Measurements from ENCODE around the gene PCDH15.
"Not testable (repeated sequence)": the region's sequence is repeated elsewhere in the genome, so short reads cannot be mapped to it uniquely, and the experiment has no call there.

Gene PCDH15

DNA sequence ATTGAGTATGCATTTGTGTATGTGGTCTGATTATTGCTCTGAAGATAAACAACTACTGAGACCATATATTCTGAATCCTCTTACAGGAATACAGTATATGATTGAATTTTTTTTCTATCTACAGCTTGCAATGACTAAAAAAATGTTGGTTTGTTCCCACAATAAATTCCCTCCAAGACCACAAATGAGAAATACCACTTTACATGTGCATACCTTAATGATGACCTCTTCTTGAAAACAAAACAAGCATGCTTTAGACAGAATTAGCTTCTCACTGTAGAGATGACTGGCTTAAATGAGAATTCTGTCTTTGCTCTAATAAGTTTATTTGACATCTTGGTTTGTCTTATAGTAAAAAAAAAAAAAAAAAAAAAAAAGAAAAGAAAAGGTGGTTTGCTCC, 241.5 kb downstream of the PCDH15 start:
- ATAC-seq: no peak
- DNase-seq: no peak

- DNase-seq: no peak
- ATAC-seq: no peak
These were observed 247.0 kb downstream of the PCDH15 start for GRCh38 chr10:54554028-54554427.

DNA sequence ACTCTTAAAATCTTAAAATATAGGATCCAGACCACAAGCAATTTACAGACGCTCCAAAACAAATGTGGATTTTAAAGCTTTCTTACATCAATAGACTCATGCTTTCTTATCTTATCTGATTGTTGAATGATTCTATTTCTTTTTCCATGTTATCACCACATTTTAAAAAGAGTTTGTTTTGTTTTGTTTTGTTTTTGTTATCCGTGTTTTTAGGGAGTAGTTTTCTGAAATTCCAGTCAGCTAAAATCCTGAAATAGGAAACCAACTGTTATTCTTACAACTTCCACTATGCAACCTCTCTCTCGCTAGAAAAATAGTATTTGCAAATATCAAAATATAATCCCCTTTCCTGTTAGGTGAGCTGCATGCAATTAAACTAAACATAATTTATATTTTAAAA, 251.0 kb downstream of the PCDH15 start:
- DNase-seq: no peak
- ATAC-seq: no peak

- no peak for DNase-seq
- ATAC-seq: no peak
These were observed 269.7 kb downstream of the PCDH15 start for GRCh38 chr10:54531296-54531695.

- ATAC-seq (no peak), DNase-seq (no peak)
These were observed 270.7 kb downstream of the PCDH15 start for GRCh38 chr10:54530299-54530698.

GRCh38 chr10:54525816-54526215, 275.2 kb downstream of the PCDH15 start:
- no peak for ATAC-seq
- DNase-seq: no peak

- DNase-seq, ATAC-seq: not testable (repeated sequence)
These were observed 285.8 kb downstream of the PCDH15 start for GRCh38 chr10:54515244-54515643.

DNA sequence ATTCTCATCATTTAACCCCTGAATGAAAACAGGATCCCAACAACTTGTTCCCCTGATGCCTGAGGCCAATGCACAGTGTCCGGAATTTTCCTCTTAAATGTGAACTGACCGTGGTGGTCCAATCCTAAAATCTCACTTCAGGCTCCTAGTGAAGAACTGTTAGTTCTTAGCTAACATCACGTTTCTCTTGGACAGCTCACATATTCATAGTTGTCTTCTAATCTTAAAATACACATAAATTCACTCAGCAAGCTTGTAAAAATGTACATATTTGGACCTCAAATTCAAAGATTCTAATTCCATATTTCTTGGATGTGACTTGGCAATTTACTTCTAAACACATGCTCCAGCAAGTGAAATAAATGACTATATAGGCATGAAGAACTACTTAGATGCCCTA, 297.2 kb downstream of the PCDH15 start:
- no peak for ATAC-seq
- DNase-seq: no peak

DNA sequence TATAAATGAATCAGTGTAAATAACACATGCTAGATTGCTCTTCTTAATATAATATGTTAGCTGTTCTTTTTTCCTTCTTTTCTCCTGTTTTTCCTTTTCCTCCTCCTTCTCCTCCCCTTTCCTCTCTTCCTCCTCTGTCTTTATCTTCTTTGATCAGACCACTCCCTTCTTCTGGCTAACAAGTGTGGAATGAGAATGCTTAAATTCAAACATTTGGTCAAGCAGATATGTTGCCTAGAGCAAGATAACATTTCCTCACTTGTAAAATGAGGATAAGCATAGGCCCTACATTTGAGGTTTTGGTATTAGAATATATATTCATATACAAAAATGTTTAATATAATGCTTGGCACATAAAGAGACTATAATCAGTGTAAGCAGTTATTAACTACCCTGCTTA, 299.1 kb downstream of the PCDH15 start:
- no peak for DNase-seq
- ATAC-seq: no peak

GRCh38 chr10:54496852-54497251, 304.2 kb downstream of the PCDH15 start:
- ATAC-seq: no peak
- DNase-seq: no peak

- ATAC-seq (no peak), DNase-seq (no peak)
These were observed 313.3 kb downstream of the PCDH15 start for GRCh38 chr10:54487743-54488142.

- ATAC-seq: no peak
- no peak for DNase-seq
These were observed 315.1 kb downstream of the PCDH15 start for GRCh38 chr10:54485971-54486370.

GRCh38 chr10:54484186-54484585, 316.8 kb downstream of the PCDH15 start:
- DNase-seq: no peak
- no peak for ATAC-seq

GRCh38 chr10:54478601-54479000, 322.4 kb downstream of the PCDH15 start:
- no peak for DNase-seq

DNA sequence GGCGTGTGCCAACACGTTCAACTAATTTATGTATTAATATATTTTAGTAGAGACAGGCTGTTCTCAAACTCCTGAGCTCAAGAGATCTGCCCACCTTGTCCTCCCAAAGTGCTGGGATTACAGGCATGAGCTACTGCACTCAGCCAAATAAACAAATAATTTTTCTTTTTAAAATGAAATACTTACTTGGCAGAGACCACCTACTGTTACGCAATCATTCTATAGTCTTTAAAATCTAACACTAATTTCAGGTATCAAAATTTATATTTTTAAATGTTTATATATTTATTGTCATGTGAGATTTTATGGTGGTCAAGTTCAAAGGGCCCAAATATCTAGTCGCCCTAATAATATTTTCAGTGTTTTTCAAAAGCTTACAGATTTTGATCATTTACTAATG, 323.3 kb downstream of the PCDH15 start:
- no peak for DNase-seq
- ATAC-seq: no peak

More at GRCh38 chr10:54478601-54479000, 322.4 kb downstream of the PCDH15 start:
- ATAC-seq: no peak

GRCh38 chr10:54470324-54470631, 330.8 kb downstream of the PCDH15 start:
- no peak for DNase-seq
- no peak for ATAC-seq

DNA sequence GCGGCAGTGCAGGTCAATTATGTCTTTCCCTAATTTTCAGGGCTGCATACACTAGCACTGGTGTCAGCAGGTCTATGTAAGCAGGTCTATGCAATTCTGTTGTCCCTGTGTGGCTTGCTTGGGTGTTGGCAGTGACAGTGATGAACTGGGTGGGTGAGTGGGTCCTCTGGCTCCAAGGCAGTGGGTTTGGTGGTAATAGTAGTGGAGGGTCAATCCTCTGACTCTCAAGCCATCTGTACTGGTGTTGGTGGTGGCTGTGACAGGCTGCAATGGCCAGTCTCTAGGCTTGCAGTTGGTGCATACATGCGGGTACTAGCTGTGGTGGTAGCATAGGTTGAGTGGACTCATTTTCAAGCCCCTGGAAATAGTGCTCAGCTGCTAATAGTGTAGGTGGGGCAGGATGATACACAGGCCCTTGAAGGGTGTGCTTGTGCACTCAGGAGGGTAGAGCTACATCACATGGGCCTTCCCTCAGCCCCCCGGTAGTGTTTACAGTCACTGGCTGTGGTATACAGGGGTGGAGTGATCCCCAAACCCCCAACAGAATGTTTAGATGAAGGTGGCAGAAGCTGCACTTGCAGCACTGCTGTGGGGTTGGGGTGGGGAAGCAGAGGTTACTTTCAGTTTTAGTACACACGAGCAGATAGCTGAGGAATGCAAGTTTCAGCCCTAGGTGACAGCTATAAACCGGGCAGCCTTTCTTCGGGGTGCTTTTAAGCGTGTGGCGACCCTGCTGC, 331.3 kb downstream of the PCDH15 start:
- DNase-seq (no peak), ATAC-seq (no peak)

GRCh38 chr10:54454271-54454670, 346.8 kb downstream of the PCDH15 start:
- ATAC-seq: no peak
- DNase-seq: no peak

DNA sequence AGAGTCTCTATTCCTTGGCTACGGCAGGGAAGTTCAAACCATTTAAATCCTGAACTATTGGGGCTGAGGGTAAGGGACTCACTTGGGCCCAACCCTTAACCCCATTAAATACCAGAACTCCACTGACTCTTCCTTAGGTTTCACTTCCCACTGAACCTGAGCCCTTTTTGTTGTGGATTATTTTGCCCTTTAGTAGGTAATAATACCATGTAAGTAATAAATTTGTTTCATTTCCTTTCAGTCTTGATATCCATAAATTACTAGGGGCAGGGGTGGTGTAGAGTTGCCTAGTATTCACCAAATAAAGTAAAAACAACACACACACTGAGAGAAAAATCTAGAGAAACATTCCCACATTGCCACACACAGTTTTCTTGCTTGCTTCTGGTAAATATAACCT, 352.0 kb downstream of the PCDH15 start:
- DNase-seq (no peak), ATAC-seq (no peak)

DNA sequence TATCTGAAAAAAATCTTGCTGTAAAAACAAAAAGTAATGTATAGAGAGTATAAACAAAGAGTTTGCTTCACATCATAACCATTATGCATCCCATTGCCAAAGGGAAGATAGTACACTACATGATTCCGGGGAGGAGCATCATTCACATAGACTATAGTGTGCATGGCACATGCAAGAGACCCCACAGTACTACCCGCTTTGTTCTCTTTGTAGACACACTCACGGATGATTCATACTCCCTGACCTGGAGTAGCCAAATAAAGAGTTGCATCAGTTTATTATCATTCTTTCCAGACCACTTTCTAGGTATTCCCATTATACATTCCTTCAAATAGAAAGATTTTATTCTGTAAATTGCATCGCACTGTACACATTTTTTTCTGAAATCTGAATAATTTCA, 356.9 kb downstream of the PCDH15 start:
- DNase-seq (no peak), ATAC-seq (no peak)

DNA sequence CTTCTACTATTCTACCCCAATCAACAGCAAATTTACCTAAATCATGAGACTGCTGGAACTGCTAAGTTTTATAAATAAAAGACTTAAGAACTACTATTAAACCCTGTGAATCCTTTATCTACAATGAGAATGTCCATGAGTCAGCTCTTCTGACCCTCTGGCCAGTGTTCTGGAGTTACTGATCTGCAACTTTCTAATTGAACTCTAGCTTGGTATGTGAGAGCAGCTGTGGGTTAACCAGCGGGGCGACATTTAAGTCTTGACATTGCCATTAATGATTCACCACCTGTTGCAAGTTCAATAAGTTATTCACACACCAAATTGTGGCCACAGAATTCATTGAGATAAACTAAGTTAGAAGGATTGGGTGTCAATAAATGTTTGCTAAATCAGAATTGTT, 359.8 kb downstream of the PCDH15 start:
- DNase-seq (no peak), ATAC-seq (no peak)

GRCh38 chr10:54434782-54435181, 366.2 kb downstream of the PCDH15 start:
- DNase-seq (no peak), ATAC-seq (no peak)

DNA sequence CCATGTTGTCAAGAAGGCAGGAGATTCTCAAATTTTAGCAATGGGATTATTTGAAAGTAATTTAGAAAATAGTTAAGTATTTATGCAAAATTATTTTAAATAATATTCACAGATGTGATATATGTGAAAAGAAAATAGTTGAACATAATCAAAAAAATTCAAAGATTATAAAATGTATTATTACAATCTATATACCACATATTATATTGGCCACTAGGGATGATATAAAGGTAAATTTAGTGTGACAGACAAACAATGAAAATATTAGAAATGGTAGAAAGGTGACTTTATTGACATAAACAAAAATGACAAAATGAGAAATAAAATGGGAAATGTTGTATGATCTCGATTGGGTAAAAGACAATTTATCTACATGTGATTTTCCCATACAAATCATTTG, 385.5 kb downstream of the PCDH15 start:
- ATAC-seq (no peak), DNase-seq (no peak)

DNA sequence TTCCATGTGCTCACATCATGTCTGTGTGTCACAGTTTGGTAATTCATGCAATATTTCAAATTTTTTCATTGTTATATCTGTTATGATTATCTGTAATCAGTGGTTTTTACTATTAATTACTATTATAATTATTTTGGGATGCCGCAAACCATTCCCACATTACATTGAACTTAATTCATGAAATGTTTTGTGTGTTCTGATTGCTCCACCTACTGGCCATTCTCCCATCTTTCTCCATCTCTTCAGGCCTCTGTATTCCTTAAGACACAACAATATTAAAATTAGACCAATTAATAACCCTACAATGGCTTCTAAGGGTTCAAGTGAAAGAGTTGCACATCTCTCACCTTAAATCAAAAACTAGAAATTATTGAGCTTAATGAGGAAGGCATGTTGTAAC, 398.5 kb downstream of the PCDH15 start:
- DNase-seq: no peak
- no peak for ATAC-seq

DNA sequence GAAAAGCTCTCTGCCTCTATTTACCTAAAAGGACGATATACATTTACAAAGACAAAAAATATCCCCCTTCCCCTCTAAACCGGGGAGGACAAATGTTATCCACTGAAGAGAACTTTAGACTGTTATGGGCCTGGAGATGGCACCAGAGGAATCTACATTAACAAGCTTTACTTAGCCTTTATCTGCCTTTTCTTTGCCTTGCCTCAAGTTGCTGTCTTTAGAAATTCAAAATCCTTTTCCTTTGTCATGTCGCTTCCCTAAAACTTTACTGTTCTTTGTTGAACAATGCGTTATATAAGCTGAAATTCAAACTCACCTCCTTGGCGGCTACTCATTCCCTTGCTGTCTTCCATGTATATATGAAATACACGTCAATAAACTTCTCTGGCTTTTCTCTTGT, 405.0 kb downstream of the PCDH15 start:
- DNase-seq (no peak), ATAC-seq (no peak)

Measured in stimulated activated naive CD8-positive, alpha-beta T cell treated with anti-CD3 and anti-CD28 coated beads, Interleukin-15, Interleukin-2, amounts not matched to agents 100 U/mL and 50 U/mL, for 24 hours (primary cell).